ENCODE data around the gene RSBN1.

DNA sequence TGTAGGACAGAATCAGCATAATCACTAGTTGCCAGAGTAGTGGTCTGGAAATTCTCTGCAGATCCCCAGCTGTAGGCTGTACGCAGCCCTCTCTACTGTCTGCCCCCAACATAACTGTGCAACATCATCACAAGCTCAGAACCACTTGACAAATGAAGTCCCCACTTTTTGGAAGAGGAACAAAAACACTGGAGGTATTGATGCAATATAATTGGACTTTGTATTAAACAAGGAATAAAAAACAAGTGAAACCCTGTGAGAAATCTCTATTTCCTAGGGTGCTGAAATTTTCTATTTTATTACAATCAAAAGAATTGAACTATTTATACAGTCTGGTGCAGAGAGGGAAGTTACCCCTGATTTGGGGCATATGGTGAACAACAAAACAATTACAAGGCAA, 68.2 kb downstream of the RSBN1 start:
- TF ChIP-seq CTCF (IDR thresholded peaks at IDR 0.05) = no peak
- TF ChIP-seq POLR2A (IDR thresholded peaks at IDR 0.05) = no peak

All from body of pancreas (tissue), 4 donors.